ENCODE measurements around the gene KIAA0825.
"Not testable (repeated sequence)": the region's sequence is repeated elsewhere in the genome, so short reads cannot be mapped to it uniquely, and the experiment has no call there.

Gene KIAA0825

GRCh38 chr5:94366811-94367210 lies 251.6 kb downstream of the KIAA0825 start:
- no peak for DNase-seq (ENCODE audit: low read depth)

DNA sequence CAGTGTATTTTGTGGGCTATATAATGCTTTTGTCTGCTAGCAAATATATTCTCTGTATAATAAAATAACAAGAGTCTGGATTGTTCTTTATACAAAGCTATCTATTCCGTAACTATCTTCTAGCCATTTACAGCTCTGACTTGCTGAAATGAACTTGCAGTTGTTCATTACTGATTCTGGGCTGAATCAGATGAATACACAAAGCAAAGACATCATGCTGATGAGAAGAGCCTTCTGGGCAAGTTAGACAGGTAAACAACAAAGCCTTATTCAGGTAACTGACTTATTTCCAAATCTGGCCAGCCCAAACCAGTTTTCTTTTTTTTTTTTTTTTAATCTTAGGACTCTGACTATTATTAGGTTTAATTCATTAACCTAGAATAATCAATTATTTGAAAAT lies 255.5 kb downstream of the KIAA0825 start:
- DNase-seq (ENCODE audit: low read depth) = no peak

DNA sequence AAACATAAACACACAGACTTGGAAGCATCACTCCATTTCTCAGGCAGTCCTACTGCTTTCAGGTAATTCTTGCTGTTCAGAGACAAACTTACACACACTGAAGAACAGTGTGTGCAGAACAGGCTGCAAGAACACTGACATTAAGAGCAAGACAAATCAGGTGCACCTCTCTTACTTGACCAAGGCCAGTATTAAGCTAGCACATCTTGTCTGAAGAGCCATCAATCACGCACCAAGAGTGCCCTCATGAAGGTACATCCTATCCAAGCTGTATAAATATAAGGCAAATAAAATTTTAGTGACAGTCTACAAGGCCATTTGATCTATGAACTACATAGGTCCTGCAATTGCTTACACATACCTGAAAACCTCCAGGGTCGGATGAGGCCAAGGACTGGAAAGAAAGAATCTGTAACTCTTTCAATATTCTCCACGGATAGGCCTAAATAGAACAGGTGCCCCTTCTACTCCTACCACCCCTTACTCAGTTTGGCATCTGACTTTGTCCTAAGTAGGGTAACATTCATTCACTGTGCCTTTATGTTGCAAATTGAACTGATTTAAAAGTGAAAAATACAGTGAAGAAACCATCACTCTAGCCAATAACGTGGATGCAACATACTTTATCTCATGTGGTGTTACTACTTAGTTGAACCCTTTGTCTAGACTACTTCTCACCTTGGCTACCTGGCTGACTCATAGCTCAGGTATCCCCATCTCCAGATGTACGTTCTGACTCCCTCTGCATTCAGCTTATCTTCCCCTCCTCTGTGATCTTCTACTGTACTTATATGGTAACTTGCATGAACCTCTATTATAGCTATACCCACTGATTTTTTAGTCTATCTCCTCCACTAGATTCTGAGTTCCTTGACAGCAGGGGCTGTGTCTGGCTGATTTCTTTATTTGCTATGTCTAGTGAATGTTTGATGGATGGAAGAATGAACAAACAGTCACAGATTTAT lies 256.3 kb downstream of the KIAA0825 start:
- no peak for DNase-seq (ENCODE audit: low read depth)

DNA sequence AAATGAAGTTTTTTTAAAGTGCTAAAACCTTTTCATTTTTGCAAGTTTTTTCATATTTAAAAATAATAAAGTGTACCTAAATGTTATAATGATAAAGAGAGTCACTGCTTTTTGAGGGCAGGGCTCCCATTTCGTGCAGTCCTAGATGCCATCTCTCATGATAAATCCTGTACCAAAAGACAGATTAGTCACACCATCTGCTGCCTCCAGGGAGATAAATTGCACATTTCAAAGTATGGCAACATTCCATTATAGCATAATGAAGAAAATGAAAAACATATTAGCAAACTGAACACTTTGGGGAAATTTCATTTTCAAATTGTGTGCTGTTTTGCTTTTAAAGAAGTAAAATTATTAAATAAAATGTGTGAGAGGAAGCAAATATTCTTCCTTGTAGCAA lies 257.2 kb downstream of the KIAA0825 start:
- DNase-seq (ENCODE audit: low read depth) = peak; percentile 5

DNA sequence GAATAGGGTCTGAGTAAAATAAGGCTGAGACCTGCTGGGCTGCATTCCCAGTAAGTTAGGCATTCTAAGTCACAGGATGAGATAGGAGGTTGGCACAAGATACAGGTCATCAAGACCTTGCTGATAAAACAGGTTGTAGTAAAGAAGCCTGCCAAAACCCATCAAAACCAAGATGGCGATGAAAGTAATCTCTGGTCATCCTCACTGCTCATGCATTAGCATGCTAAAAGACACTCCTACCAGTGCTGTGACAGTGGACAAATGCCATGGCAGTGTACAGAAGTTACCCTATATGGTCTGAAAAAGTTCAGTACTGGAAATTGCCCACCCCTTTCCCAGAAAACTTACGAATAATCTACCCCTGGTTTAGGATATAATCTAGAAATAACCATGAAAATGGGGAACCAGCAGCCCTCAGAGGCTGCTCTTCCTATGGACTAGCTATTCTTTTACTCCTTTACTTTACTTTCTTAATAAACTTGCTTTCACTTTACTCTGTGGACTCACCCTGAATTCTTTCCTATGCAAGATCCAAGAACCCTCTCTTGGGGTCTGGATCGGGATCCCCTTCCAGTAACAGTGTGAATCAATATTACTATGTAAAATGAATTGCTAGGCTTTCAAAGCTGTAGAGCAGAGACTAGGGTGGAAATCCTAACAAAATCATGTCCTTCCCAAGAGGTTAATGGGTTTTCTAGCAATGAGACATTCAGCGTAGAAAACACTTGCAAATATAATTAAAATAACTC lies 257.8 kb downstream of the KIAA0825 start:
- DNase-seq (ENCODE audit: low read depth) = no peak

DNA sequence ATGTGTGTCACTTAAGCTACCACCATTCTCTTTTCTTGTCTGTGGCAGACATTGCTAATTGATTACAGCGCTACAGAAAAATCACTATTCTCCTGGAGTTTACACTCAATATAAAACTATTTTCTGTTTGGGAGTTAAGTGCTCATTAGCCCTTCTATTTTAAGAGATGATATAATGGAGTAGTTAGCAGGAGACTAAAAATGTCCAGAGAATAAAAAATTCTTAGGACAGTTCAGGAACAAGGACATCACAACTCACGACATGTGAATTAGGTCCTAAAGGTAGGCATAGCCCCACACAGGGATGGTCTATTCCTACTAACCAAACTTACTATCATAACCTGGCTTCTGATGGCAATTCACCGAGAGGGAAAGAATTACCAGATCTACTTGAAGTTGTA lies 258.5 kb downstream of the KIAA0825 start:
- DNase-seq (ENCODE audit: low read depth) = no peak

- DNase-seq (ENCODE audit: low read depth) = no peak
These were observed 262.6 kb downstream of the KIAA0825 start for GRCh38 chr5:94355811-94356210.

GRCh38 chr5:94354837-94355485 lies 263.4 kb downstream of the KIAA0825 start:
- not testable (repeated sequence) for DNase-seq (ENCODE audit: low read depth)

- DNase-seq (ENCODE audit: low read depth) = no peak
These were observed 264.8 kb downstream of the KIAA0825 start for GRCh38 chr5:94353605-94354004.

- DNase-seq (ENCODE audit: low read depth) = no peak
These were observed 271.3 kb downstream of the KIAA0825 start for GRCh38 chr5:94347130-94347529.

- DNase-seq (ENCODE audit: low read depth) = no peak
These were observed 273.1 kb downstream of the KIAA0825 start for GRCh38 chr5:94345257-94345656.

DNA sequence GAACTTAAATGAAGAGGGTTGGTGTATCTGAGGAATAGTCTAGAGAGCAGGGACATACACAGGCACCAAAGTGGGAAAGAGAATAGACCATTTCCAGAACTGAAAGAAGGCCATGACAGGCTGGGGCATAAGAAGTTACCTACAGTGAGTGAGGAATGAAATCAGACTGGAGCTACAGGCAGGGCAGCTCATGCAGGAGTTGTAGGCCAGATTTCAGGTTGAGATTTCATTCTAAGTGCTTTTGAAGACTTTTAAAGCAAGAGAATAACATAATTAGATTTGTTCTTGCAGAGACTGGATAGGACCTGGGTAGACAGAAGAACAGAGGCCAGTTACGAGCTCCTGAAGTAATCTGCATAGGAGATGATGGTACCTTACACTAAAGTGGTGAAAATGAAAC lies 280.8 kb downstream of the KIAA0825 start:
- DNase-seq (ENCODE audit: low read depth) = no peak

DNA sequence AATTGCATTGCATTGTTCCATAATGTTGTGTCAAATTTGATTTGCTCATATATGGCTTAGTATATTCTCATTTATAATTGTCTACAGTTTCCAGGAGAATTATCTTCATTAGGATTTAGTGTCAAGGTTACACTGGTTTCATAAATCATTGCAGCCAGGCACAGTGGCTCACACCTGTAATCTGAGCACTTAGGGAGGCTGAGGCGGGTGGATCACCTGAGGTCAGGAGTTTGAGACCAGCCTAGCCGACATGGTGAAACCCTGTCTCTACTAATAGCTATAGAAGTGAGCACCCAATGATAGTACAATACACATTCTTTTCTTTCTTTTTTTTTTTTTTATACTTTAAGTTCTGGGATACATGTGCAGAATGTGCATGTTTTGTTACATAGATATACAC lies 282.5 kb downstream of the KIAA0825 start:
- DNase-seq (ENCODE audit: low read depth) = no peak

DNA sequence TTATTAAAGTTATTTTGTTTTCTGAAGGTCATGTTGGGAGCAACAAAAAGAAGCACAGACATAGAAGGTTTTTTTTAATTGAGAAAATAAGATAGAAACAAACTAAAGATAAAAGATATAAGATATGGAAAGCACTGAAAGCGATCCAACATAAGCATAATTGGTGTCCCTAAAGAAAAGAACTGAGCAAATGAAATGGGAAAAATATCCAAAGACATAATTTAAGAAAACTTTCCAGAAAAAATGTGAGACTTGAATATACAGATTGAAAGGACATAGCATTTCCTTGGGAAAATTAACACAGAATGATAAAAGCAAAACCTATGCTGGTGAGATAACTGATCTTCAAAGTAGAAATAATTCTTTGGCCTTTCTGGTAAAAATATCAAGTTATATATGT lies 289.3 kb downstream of the KIAA0825 start:
- DNase-seq (ENCODE audit: low read depth) = no peak

DNA sequence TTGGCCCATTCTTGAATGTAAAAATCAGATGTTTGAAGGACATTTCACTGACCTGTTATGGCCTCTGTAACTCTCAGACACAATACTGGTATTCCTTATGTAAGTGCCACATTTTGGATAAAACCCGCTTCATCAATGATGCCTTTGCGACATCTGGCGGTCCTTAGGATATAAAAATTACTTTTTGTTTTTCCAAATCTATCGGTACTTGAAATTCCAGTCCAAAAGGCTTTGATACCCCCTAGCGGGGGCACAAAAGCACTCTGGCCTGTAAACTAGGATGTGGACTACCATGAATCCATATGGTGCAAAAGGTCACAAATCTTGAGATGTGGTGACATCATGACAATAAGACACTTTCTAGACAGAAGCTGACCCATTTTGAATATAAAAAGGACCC lies 291.8 kb downstream of the KIAA0825 start:
- DNase-seq (ENCODE audit: low read depth) = no peak

DNA sequence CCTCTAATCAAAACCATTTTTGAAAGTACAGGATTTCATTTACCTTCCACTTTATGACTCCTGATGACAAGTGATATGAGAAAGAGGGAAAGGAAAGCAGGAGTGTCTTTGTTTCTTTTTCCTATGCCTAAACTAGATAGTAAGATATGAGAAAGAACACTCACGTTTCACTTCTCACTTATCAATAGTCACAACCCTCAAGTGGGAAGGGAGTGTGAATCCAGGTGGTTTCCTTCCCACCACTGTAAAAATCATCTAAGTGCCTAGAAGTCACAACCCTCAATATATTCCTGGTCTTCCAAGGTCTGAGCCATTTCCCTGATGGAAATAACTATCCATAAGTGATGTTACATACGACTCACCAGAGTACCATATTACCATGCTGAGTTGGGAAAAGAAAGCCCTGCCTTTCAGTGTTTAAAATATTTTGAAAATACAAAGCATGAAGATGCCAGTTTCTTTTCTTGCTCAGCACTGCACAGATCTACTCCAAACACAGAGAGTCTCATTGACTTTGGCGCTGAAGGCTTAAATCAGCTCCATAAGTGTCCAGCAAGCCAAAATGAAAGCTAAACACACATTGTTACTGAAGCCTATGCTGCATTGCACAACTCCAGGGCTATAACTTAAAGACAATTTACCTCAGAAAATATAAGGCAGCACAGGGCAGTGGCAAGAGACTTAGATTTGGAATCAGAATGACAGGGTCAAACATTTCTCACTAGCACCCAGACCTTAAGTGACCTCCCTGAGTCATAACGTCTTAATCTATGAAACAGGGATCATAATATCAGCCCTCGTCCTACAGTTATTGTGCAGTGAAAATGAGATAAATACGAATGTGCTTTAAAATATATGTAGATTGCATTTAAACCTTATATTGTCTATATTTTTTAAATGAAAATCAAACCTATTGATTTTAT lies 301.2 kb downstream of the KIAA0825 start:
- no peak for DNase-seq (ENCODE audit: low read depth)

DNA sequence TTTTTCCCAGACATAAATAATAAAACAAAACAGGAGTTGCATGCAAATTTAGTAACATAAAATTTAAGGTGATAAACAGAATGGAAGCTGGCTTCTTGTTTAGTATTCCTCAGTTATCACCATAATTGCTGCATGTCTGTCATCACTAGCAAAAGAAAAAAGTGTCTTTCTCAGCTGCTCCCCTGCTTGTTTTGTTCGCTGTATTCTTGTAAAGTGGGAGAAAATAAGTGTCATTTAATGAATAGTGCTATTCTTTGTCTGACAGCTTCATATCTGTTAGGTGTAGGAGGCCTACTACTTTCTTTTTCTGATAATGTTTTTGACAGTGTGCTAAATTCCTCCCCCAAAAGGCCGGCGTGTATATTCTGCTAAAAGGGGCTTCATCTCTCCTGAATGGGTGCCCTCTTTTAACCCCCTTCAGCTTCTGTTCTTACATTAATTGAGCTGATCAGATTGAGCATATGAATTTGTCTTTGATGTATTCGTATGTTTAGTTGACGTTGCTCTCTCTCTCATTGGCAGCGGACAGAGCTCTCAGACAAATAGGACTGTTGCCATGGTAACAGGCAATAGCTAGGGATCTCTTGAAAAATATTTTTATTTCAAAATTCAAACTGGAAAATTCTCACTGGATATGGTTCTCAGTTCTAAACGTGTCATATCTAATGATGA lies 303.8 kb downstream of the KIAA0825 start:
- DNase-seq (ENCODE audit: low read depth) = no peak

- no peak for DNase-seq (ENCODE audit: low read depth)
These were observed 304.7 kb downstream of the KIAA0825 start for GRCh38 chr5:94313696-94314095.

DNA sequence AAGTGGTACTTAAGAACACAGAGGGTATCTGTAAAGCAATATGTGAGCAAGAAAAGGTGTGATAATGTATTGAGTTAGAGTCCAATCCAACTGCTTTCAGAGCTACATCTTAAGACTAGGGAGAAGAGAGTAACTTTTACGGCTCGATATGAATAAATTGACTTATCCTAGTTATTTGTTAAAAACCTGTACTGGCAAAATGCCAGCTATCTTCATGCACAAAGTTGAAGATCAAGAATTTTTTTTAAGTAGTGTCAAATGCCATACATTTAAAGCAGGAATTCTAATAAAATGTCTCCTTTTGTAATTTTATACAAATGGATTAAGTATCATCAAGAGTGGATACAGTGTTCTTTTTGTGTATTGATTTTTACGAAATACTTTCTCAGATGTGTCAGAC lies 305.2 kb downstream of the KIAA0825 start:
- no peak for DNase-seq (ENCODE audit: low read depth)

- DNase-seq (ENCODE audit: low read depth) = no peak
These were observed 306.1 kb downstream of the KIAA0825 start for GRCh38 chr5:94312298-94312697.

- no peak for DNase-seq (ENCODE audit: low read depth)
These were observed 307.6 kb downstream of the KIAA0825 start for GRCh38 chr5:94310833-94311232.
